ENCODE data around the gene SLC36A1. TPM values are rescaled to one million over a fixed set of nuclear protein-coding genes. Genes with fewer than 3 reads are reported as not detected.

SLC36A1 gene
- total and polyA plus RNA-seq, 2 donors (not counting 1 experiment from before 2014, with no cell fraction given) = 4.6 to 18.9 TPM

DNA sequence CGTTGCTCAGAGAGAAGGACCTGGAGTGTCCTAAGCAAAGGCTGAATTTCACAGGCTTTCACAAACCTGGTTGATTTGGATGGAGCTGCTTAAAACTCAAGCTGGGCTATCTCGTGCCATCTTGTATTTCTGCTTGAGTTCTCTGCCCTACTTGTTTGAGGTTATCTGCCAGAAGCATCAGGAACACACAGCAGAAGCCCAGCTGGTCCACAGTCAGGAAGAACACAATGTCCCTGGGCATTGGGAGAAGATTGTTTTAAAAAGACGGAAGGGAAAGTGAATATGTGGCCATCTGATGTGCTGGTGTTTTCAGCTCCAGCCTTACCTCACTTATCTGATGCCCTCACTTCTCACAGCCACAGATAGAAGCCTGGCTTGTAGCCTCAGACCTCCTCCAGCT, 32.9 kb upstream of the SLC36A1 start:
- H3K4me1 ChIP-seq (ENCODE audit: control insufficient read depth, extremely low read depth, insufficient read depth, low read length) = no peaks in the 10 kb centered on the region
- H3K36me3 ChIP-seq (ENCODE audit: control insufficient read depth, insufficient read depth, low read length) = no peaks in the 10 kb centered on the region
- H3K27me3 ChIP-seq (ENCODE audit: control insufficient read depth, insufficient read depth, low read length) = no peaks in the 10 kb centered on the region
- DNase-seq (ENCODE audit: low read depth in 2 of 2) = no peak
- no peak for TF ChIP-seq EZH2 (IDR thresholded peaks at IDR 0.05; ENCODE audit: low read length, missing control alignments)
- TF ChIP-seq, protein P1, sequence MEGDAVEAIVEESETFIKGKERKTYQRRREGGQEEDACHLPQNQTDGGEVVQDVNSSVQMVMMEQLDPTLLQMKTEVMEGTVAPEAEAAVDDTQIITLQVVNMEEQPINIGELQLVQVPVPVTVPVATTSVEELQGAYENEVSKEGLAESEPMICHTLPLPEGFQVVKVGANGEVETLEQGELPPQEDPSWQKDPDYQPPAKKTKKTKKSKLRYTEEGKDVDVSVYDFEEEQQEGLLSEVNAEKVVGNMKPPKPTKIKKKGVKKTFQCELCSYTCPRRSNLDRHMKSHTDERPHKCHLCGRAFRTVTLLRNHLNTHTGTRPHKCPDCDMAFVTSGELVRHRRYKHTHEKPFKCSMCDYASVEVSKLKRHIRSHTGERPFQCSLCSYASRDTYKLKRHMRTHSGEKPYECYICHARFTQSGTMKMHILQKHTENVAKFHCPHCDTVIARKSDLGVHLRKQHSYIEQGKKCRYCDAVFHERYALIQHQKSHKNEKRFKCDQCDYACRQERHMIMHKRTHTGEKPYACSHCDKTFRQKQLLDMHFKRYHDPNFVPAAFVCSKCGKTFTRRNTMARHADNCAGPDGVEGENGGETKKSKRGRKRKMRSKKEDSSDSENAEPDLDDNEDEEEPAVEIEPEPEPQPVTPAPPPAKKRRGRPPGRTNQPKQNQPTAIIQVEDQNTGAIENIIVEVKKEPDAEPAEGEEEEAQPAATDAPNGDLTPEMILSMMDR (conservative IDR thresholded peaks at IDR 0.05 in 1 of 2, IDR thresholded peaks at IDR 0.05 in 1 of 2; ENCODE audit: low read depth in 1 of 2, low read length in 2 of 2) = no peak
- H3K79me2 ChIP-seq (ENCODE audit: control insufficient read depth, insufficient read depth, low read length) = no peaks in the 10 kb centered on the region
- no peak overlapping the region for H3K4me3 ChIP-seq (replicated peaks in 1 of 4; ENCODE audit: control extremely low read depth in 1 of 4, insufficient read depth in 1 of 4, low read depth in 3 of 4, low read length in 4 of 4)
- H3K27ac ChIP-seq (ENCODE audit: insufficient read depth, low read length) = no peak overlapping the region
- no peak overlapping the region for H3K4me2 ChIP-seq (ENCODE audit: extremely low read depth, insufficient read depth, low read length)
- H2AFZ ChIP-seq (ENCODE audit: low read length) = no peak overlapping the region
- no peaks in the 10 kb centered on the region for H4K20me1 ChIP-seq (ENCODE audit: control insufficient read depth, extremely low read depth, insufficient read depth, low read length)
- H3K9ac ChIP-seq (ENCODE audit: insufficient read depth, low read length) = no peak overlapping the region
- H3K9me3 ChIP-seq (ENCODE audit: control insufficient read depth, insufficient read depth, low read depth, low read length) = no peaks in the 10 kb centered on the region

DNA sequence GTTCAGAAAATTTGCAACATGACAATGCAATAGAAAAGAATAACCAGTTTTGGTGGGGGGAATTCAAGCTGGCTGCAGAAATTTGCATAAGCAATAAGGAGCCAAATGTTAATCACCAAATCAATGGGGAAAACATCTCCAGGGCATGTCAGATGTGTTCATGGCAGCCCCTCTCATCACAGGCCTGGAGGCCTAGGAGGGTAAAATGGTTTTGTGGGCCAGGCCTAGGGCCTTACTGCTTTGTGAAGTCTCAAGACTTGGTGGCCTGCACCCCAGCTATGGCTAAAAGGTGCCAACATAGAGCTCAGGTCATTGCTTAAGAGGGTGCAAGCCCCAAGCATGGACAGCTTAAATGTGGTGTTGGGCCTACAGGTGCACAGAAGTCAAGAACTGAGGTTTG, 29.7 kb upstream of the SLC36A1 start:
- Histone ChIP-seq H3K4me1 (ENCODE audit: control insufficient read depth, extremely low read depth, insufficient read depth, low read length) (no peaks in the 10 kb centered on the region), H3K9ac (ENCODE audit: insufficient read depth, low read length) (no peak overlapping the region), H3K27me3 (ENCODE audit: control insufficient read depth, insufficient read depth, low read length) (no peaks in the 10 kb centered on the region), H2AFZ (ENCODE audit: low read length) (no peak overlapping the region), H3K36me3 (ENCODE audit: control insufficient read depth, insufficient read depth, low read length) (no peaks in the 10 kb centered on the region), H4K20me1 (ENCODE audit: control insufficient read depth, extremely low read depth, insufficient read depth, low read length) (no peaks in the 10 kb centered on the region), H3K4me2 (ENCODE audit: extremely low read depth, insufficient read depth, low read length) (no peak overlapping the region), H3K9me3 (ENCODE audit: control insufficient read depth, insufficient read depth, low read depth, low read length) (no peaks in the 10 kb centered on the region), H3K79me2 (ENCODE audit: control insufficient read depth, insufficient read depth, low read length) (no peaks in the 10 kb centered on the region), H3K4me3 (replicated peaks in 1 of 4; ENCODE audit: control extremely low read depth in 1 of 4, insufficient read depth in 1 of 4, low read depth in 3 of 4, low read length in 4 of 4) (no peak overlapping the region), H3K27ac (ENCODE audit: insufficient read depth, low read length) (no peak overlapping the region)
- DNase-seq (ENCODE audit: low read depth in 2 of 2) = no peak
- TF ChIP-seq EZH2 (IDR thresholded peaks at IDR 0.05; ENCODE audit: low read length, missing control alignments) = no peak
- TF ChIP-seq, protein P1 (conservative IDR thresholded peaks at IDR 0.05 in 1 of 2, IDR thresholded peaks at IDR 0.05 in 1 of 2; ENCODE audit: low read depth in 1 of 2, low read length in 2 of 2) = no peak

DNA sequence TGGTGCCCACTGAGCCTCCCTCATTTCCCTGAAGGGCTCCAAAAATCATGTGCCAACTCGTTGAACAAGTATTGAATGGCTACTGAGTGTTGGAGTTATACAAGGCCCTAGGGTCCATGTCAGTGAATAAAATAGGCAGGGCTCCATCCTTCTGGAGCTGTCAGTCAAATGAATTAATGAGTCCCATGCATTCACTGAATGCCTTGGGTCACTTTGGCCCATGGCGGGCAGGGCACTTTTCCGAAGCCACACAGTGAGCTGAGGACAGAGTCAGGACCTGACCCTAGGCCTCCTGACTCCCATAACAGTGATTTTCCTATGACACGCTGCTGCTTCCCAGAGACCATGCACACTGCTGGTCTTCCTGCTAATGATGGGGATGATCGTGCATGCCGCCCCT, 27.3 kb upstream of the SLC36A1 start:
- Histone ChIP-seq H3K79me2 (ENCODE audit: control insufficient read depth, insufficient read depth, low read length) (no peaks in the 10 kb centered on the region), H3K27me3 (ENCODE audit: control insufficient read depth, insufficient read depth, low read length) (no peaks in the 10 kb centered on the region), H4K20me1 (ENCODE audit: control insufficient read depth, extremely low read depth, insufficient read depth, low read length) (no peaks in the 10 kb centered on the region), H3K9ac (ENCODE audit: insufficient read depth, low read length) (no peak overlapping the region), H3K27ac (ENCODE audit: insufficient read depth, low read length) (no peak overlapping the region), H3K36me3 (ENCODE audit: control insufficient read depth, insufficient read depth, low read length) (no peaks in the 10 kb centered on the region), H3K4me1 (ENCODE audit: control insufficient read depth, extremely low read depth, insufficient read depth, low read length) (no peaks in the 10 kb centered on the region), H3K4me2 (ENCODE audit: extremely low read depth, insufficient read depth, low read length) (no peak overlapping the region), H3K4me3 (replicated peaks in 1 of 4; ENCODE audit: control extremely low read depth in 1 of 4, insufficient read depth in 1 of 4, low read depth in 3 of 4, low read length in 4 of 4) (no peak overlapping the region), H2AFZ (ENCODE audit: low read length) (no peak overlapping the region), H3K9me3 (ENCODE audit: control insufficient read depth, insufficient read depth, low read depth, low read length) (no peaks in the 10 kb centered on the region)
- no peak for DNase-seq (ENCODE audit: low read depth in 2 of 2)
- no peak for TF ChIP-seq EZH2 (IDR thresholded peaks at IDR 0.05; ENCODE audit: low read length, missing control alignments)
- TF ChIP-seq, protein P1 (conservative IDR thresholded peaks at IDR 0.05 in 1 of 2, IDR thresholded peaks at IDR 0.05 in 1 of 2; ENCODE audit: low read depth in 1 of 2, low read length in 2 of 2) = no peak

All from fibroblast of lung (primary cell).